Chondrocyte (in vitro differentiated cells): ENCODE data around the gene CSNK2A1. TPM values are rescaled to one million over a fixed set of nuclear protein-coding genes. Genes with fewer than 3 reads are reported as not detected.

Experiments used
- DNase-seq: peaks from one replicate; pipeline ENCODE4 v3.0.0; 2021; ENCODE audit warnings: mixed read lengths, low spot score
- H3K27ac Mint-ChIP-seq: one replicate; pipeline ENCODE4 v1.8.0; 2021; ENCODE audit warnings: mild to moderate bottlenecking, moderate library complexity, mixed read lengths; ENCODE audit not compliant: unreplicated experiment
- H3K27me3 Mint-ChIP-seq: 2 replicates; pipeline ENCODE4 v1.8.0; 2021; ENCODE audit warnings: low read depth, mixed read lengths
- H3K36me3 Mint-ChIP-seq: 2 replicates; pipeline ENCODE4 v1.8.0; 2021; ENCODE audit warnings: low read depth, mixed read lengths
- H3K4me1 Mint-ChIP-seq: 2 replicates; pipeline ENCODE4 v1.8.0; 2021; ENCODE audit warnings: low read depth, mild to moderate bottlenecking, mixed read lengths
- H3K4me3 Mint-ChIP-seq: one replicate; pipeline ENCODE4 v1.8.0; 2021; ENCODE audit warnings: mild to moderate bottlenecking, moderate library complexity, mixed read lengths; ENCODE audit not compliant: unreplicated experiment
- H3K9me3 Mint-ChIP-seq: 2 replicates; pipeline ENCODE4 v1.8.0; 2021; ENCODE audit warnings: low read depth, mixed read lengths
- total RNA-seq: library from RNA; stranded (reverse); gene quantifications from 3 replicates; pipeline ENCODE4 v1.2.1, GENCODE V29; 2021
- TF ChIP-seq, protein P1 (sequence below): fragments of 200-600 bp; sonication (generic); IDR thresholded peaks from 2 replicates; pipeline ENCODE4 v1.5.0; 2021; ENCODE audit warnings: antibody characterized with exemption, mild to moderate bottlenecking, moderate library complexity

CSNK2A1 gene
- total RNA-seq, 1 donor from 2014 or later, result 122 TPM

DNA sequence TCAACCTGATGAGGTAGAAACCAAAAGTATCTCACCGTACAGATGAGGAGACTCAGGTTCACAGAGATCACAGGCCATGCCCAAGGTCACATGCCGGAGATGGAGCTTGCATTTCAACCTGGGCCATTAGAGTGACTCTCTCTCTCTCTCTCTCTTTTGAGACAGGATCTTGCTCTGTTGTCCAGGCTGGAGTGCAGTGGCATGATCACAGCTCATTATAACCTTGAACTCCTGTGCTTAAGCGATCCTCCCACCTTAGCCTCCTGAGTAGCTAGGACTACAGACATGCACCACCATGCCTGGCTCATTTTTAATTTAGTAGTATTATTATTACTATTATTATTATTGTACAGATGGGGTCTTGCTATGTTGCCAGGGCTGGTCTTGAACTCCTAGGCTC is 2.8 kb upstream of the CSNK2A1 start:
- Mint-ChIP-seq H3K36me3 (peaks cover 4% of the 10 kb centered on the region), H3K4me3 (no peak overlapping the region), H3K27me3 (peaks cover 23% of the 10 kb centered on the region), H3K4me1 (peaks cover 26% of the 10 kb centered on the region), H3K27ac (no peak overlapping the region), H3K9me3 (no peaks in the 10 kb centered on the region)
- TF ChIP-seq, protein P1, sequence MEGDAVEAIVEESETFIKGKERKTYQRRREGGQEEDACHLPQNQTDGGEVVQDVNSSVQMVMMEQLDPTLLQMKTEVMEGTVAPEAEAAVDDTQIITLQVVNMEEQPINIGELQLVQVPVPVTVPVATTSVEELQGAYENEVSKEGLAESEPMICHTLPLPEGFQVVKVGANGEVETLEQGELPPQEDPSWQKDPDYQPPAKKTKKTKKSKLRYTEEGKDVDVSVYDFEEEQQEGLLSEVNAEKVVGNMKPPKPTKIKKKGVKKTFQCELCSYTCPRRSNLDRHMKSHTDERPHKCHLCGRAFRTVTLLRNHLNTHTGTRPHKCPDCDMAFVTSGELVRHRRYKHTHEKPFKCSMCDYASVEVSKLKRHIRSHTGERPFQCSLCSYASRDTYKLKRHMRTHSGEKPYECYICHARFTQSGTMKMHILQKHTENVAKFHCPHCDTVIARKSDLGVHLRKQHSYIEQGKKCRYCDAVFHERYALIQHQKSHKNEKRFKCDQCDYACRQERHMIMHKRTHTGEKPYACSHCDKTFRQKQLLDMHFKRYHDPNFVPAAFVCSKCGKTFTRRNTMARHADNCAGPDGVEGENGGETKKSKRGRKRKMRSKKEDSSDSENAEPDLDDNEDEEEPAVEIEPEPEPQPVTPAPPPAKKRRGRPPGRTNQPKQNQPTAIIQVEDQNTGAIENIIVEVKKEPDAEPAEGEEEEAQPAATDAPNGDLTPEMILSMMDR, result no peak
- DNase-seq, result no peak

GRCh38 chr20:544153-544725 is 649 bp upstream of the CSNK2A1 start:
- TF ChIP-seq, protein P1, result no peak
- Mint-ChIP-seq H3K27me3 (peaks cover 9% of the 10 kb centered on the region), H3K4me3 (peak overlapping the region; percentile 77), H3K4me1 (peaks cover 46% of the 10 kb centered on the region), H3K9me3 (no peaks in the 10 kb centered on the region), H3K27ac (peak overlapping the region; percentile 97), H3K36me3 (peaks cover 4% of the 10 kb centered on the region)
- no peak for DNase-seq

DNA sequence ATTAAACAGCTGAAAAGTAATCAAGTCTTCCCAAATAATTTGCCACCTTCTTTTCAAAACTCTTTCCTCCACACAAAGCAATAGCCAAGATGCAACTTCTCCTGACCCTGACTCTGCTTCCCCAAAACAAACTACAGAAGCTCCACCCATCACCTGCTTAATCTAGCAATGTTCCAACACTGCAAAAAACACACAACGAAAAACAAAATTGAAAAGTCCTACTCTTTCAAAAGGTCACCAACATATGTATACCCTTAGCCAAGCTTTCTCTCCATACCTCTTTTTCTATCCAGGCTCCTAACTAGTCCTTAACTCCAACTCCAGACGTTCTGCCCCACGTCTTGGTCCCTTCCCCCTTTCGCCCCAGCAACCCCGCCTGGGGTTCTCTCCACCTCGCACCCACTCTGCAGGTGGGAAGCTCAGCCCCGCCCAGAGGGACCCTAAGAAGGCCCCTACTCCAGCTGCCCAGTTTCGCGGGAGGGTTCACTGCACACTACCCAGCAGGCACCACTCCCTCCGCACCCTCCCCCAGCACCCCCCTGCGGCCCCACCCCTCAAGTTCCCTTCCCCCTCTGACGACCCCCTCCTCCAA is 717 bp downstream of the CSNK2A1 start:
- Mint-ChIP-seq H3K4me3 (peak overlapping the region; percentile 77), H3K27ac (peak overlapping the region; percentile 72), H3K27me3 (peaks cover 9% of the 10 kb centered on the region), H3K36me3 (peaks cover 4% of the 10 kb centered on the region), H3K9me3 (no peaks in the 10 kb centered on the region), H3K4me1 (peaks cover 57% of the 10 kb centered on the region)
- TF ChIP-seq, protein P1, result no peak
- DNase-seq, result no peak

GRCh38 chr20:540391-541201 is 3.0 kb downstream of the CSNK2A1 start:
- H3K4me1 Mint-ChIP-seq, result peaks cover 77% of the 10 kb centered on the region
- H3K4me3 Mint-ChIP-seq, result no peak overlapping the region
- TF ChIP-seq, protein P1, result no peak
- no peak for DNase-seq
- H3K27ac Mint-ChIP-seq, result peak overlapping the region; percentile 88
- no peaks in the 10 kb centered on the region for H3K9me3 Mint-ChIP-seq
- H3K27me3 Mint-ChIP-seq, result no peaks in the 10 kb centered on the region
- H3K36me3 Mint-ChIP-seq, result peaks cover 4% of the 10 kb centered on the region

DNA sequence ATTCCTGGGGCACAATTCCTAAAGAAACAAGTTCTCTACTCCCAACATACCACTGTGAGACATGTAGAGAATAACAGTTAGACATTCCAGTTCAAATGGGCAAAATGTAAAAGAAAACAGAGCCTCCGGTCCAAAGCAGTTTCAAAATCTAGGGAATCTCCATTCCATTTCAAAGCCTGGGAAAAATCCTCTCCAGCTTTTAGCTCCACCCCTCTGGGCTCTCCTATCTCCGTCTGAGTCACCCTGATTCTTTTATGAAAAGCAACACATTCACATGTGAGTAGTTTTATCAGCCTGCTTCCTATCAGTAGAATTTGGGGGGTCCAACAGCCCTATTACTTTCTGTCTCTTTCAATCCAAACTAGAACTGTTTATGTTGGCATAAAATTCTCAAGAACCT is 3.7 kb downstream of the CSNK2A1 start:
- H3K27me3 Mint-ChIP-seq, result no peaks in the 10 kb centered on the region
- H3K4me1 Mint-ChIP-seq, result peaks cover 84% of the 10 kb centered on the region
- peaks cover 4% of the 10 kb centered on the region for H3K36me3 Mint-ChIP-seq
- no peaks in the 10 kb centered on the region for H3K9me3 Mint-ChIP-seq
- peak overlapping the region; percentile 88 for H3K27ac Mint-ChIP-seq
- TF ChIP-seq, protein P1, result no peak
- DNase-seq, result no peak
- H3K4me3 Mint-ChIP-seq, result peak overlapping the region; percentile 43
